GM19238 (cell line): ENCODE results near the gene SPECC1L.
"Not testable (repeated sequence)": the region's sequence is repeated elsewhere in the genome, so short reads cannot be mapped to it uniquely, and the experiment has no call there.

Experiments
- DNase-seq: peaks from one replicate; pipeline ENCODE4 v3.0.0; 2011; ENCODE audit warnings: low spot score; ENCODE audit not compliant: insufficient read length

The SPECC1L gene

GRCh38 chr22:24282401-24282800, 11.8 kb downstream of the SPECC1L start:
- no peak for DNase-seq

- DNase-seq: no peak
Measured at GRCh38 chr22:24284747-24285203, 14.1 kb downstream of the SPECC1L start.

GRCh38 chr22:24285245-24285644, 14.6 kb downstream of the SPECC1L start:
- no peak for DNase-seq

- DNase-seq: not testable (repeated sequence)
Measured at GRCh38 chr22:24287212-24287611, 16.6 kb downstream of the SPECC1L start.

GRCh38 chr22:24287801-24288200, 17.2 kb downstream of the SPECC1L start:
- DNase-seq: not testable (repeated sequence)

- no peak for DNase-seq
Measured at GRCh38 chr22:24289114-24289513, 18.5 kb downstream of the SPECC1L start.

GRCh38 chr22:24289741-24290163, 19.1 kb downstream of the SPECC1L start:
- no peak for DNase-seq

GRCh38 chr22:24290459-24290858, 19.8 kb downstream of the SPECC1L start:
- DNase-seq: no peak

- no peak for DNase-seq
Measured at GRCh38 chr22:24291515-24292201, 21.0 kb downstream of the SPECC1L start.

- DNase-seq: not testable (repeated sequence)
Measured at GRCh38 chr22:24292202-24292830, 21.7 kb downstream of the SPECC1L start.

- not testable (repeated sequence) for DNase-seq
Measured at GRCh38 chr22:24294913-24295312, 24.3 kb downstream of the SPECC1L start.

- not testable (repeated sequence) for DNase-seq
Measured at GRCh38 chr22:24298497-24299155, 28.0 kb downstream of the SPECC1L start.

GRCh38 chr22:24300522-24300921, 29.9 kb downstream of the SPECC1L start:
- not testable (repeated sequence) for DNase-seq

- DNase-seq: no peak
Measured at GRCh38 chr22:24302591-24302990, 32.0 kb downstream of the SPECC1L start.

GRCh38 chr22:24303007-24303406, 32.4 kb downstream of the SPECC1L start:
- no peak for DNase-seq

- DNase-seq: no peak
Measured at GRCh38 chr22:24304062-24304675, 33.5 kb downstream of the SPECC1L start.

- DNase-seq: no peak
Measured at GRCh38 chr22:24305260-24305692, 34.6 kb downstream of the SPECC1L start.

- no peak for DNase-seq
Measured at GRCh38 chr22:24310969-24311368, 40.3 kb downstream of the SPECC1L start.

- DNase-seq: no peak
Measured at GRCh38 chr22:24315367-24315966, 44.8 kb downstream of the SPECC1L start.

GRCh38 chr22:24316264-24316663, 45.6 kb downstream of the SPECC1L start:
- DNase-seq: not testable (repeated sequence)

GRCh38 chr22:24317511-24317910, 46.9 kb downstream of the SPECC1L start:
- DNase-seq: not testable (repeated sequence)
